WERI-Rb-1 (cell line): ENCODE results near the gene PLCD1.

Experiments used
- DNase-seq: peaks from one replicate; pipeline ENCODE4 v3.0.0-alpha.2; 2020
- H3K27ac ChIP-seq: fragments of 250-450 bp; sonication (Bioruptor Pico); 2 replicates; pipeline ENCODE4 v1.5.1; 2020; ENCODE audit warnings: mild to moderate bottlenecking, moderate library complexity
- H3K27me3 ChIP-seq: fragments of 250-450 bp; sonication (Bioruptor Pico); 2 replicates; pipeline ENCODE4 v1.5.1; 2021; ENCODE audit warnings: mild to moderate bottlenecking, low read depth, moderate library complexity; ENCODE audit not compliant: insufficient read depth, severe bottlenecking
- H3K36me3 ChIP-seq: fragments of 250-450 bp; sonication (Bioruptor Pico); 2 replicates; pipeline ENCODE4 v1.5.1; 2020; ENCODE audit warnings: mild to moderate bottlenecking, moderate library complexity
- H3K4me3 ChIP-seq: 2 replicates; pipeline ENCODE4 v1.5.1; 2011; ENCODE audit warnings: low read depth, mild to moderate bottlenecking, control low read depth, low read length
- H3K9me3 ChIP-seq: fragments of 250-450 bp; sonication (Bioruptor Pico); 2 replicates; pipeline ENCODE4 v1.5.1; 2021; ENCODE audit warnings: mild to moderate bottlenecking, moderate library complexity; ENCODE audit not compliant: severe bottlenecking
- TF ChIP-seq, protein P1 (sequence below): IDR thresholded peaks from 2 replicates; pipeline ENCODE4 v1.5.1; 2011; ENCODE audit warnings: low read depth, mild to moderate bottlenecking, control low read depth, inconsistent platforms, low read length

PLCD1 gene

DNA sequence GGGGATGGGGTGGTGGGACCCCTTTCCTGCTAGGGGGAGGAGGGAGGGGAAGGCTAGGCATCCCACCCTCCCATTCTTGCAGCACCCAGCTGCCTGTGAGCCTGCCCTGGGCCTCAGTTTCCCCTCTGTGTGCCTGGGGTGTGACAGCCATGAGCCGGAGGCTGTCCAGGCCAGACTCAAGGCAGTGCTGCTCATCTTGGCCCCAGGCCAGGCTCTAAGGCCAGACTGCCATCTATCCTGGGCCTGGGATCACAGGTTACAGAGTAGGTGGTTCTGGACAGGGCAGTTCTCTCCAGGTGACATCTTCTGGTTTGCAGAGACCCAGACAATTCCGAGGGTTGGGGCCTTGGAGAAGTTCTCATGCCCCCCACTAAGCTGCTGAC lies 42.1 kb downstream of the PLCD1 start:
- Histone ChIP-seq H3K4me3 (no peak overlapping the region), H3K9me3 (no peaks in the 10 kb centered on the region), H3K27ac (no peak overlapping the region), H3K36me3 (no peaks in the 10 kb centered on the region), H3K27me3 (no peaks in the 10 kb centered on the region)
- TF ChIP-seq, protein P1, sequence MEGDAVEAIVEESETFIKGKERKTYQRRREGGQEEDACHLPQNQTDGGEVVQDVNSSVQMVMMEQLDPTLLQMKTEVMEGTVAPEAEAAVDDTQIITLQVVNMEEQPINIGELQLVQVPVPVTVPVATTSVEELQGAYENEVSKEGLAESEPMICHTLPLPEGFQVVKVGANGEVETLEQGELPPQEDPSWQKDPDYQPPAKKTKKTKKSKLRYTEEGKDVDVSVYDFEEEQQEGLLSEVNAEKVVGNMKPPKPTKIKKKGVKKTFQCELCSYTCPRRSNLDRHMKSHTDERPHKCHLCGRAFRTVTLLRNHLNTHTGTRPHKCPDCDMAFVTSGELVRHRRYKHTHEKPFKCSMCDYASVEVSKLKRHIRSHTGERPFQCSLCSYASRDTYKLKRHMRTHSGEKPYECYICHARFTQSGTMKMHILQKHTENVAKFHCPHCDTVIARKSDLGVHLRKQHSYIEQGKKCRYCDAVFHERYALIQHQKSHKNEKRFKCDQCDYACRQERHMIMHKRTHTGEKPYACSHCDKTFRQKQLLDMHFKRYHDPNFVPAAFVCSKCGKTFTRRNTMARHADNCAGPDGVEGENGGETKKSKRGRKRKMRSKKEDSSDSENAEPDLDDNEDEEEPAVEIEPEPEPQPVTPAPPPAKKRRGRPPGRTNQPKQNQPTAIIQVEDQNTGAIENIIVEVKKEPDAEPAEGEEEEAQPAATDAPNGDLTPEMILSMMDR: no peak
- DNase-seq: no peak

DNA sequence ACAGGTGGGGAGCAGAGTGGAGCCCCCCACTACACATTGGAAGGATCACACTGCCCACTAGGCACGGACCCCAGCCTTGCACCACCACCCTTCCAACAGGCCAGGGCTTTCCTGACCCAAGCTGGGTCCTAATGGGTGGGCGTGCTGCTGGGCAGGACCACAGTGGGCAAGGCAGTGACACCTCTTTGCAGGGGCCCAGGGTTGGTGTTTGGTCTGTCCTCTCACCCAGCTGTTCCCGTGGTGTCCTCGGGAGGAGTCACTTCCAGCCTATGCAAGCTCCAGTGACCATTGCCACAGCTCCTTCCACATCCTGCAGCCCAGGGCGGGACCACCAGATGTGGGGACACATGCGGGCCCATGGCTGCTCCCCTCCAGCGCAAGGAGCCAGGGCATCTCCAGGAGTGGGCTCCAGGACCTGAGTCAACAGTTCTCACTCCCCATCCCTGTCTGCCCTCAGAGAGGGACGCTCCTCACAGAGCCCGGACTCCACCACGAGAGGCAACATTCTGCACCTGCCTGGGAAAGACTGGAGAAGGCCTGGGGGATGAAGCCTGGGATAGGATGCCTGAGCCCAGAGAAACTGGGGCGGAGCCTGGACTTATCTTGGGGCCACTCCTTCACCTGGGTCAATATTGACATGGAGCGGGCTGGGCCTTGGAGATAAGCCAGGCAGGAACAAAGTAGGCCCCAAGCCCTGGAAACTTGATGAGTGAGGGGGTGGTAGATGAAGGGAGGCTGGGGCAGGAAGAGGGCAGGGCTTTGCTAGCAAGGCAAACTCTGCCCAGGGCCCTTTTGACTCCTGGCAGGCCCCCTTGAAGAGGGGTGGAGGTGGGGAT lies 42.7 kb downstream of the PLCD1 start:
- Histone ChIP-seq H3K27ac (no peak overlapping the region), H3K27me3 (no peaks in the 10 kb centered on the region), H3K9me3 (no peaks in the 10 kb centered on the region), H3K4me3 (no peak overlapping the region), H3K36me3 (no peaks in the 10 kb centered on the region)
- no peak for DNase-seq
- TF ChIP-seq, protein P1: no peak

GRCh38 chr3:37985637-37986320 lies 43.7 kb downstream of the PLCD1 start:
- no peak overlapping the region for H3K27ac ChIP-seq
- no peaks in the 10 kb centered on the region for H3K36me3 ChIP-seq
- H3K27me3 ChIP-seq: no peaks in the 10 kb centered on the region
- no peak for DNase-seq
- no peak overlapping the region for H3K4me3 ChIP-seq
- TF ChIP-seq, protein P1: peak; percentile 15; the same call in 1 of the 2 replicates
- no peaks in the 10 kb centered on the region for H3K9me3 ChIP-seq

DNA sequence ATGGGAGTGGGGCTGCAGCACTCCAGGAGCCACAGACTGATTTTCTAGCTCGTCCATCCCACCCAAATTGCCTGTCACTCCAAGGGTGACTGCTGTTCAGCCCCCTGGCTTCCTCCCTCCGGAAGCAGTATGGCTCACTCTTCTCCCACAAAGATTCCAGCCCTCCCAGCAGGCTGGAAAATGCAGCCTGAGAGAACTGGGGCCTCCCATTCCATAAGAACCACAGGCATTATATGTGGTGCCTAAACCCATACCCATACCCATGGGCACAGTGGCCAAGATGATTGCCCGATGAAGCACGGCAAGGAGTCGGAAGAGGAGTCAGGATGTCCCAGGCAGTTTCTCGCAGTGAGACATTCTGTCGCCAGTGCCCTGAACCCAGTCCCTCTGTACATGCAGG lies 44.8 kb downstream of the PLCD1 start:
- Histone ChIP-seq H3K4me3 (no peak overlapping the region), H3K9me3 (no peaks in the 10 kb centered on the region), H3K36me3 (no peaks in the 10 kb centered on the region), H3K27ac (no peak overlapping the region), H3K27me3 (no peaks in the 10 kb centered on the region)
- DNase-seq: no peak
- TF ChIP-seq, protein P1: no peak

DNA sequence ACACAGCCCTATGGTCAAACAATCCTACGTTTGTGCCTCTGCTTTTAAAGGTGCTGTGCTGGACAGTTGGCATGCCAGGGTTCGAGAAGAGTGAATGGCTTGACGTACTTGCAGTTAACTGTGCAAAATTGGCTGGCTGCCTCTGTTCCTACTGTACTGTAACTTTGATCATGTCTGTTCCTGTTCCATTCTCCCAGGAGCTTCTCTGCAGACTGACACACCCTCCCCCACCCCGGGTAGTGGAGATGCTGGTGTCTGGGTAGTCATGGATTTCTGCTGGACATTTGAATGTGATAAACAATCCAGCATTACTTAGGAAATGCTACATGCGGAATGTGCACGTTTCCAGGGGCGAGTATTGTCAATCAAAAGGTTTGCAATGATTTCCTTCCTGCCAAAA lies 45.4 kb downstream of the PLCD1 start:
- H3K9me3 ChIP-seq: no peaks in the 10 kb centered on the region
- no peaks in the 10 kb centered on the region for H3K27me3 ChIP-seq
- DNase-seq: no peak
- no peak overlapping the region for H3K27ac ChIP-seq
- TF ChIP-seq, protein P1: no peak
- H3K4me3 ChIP-seq: no peak overlapping the region
- no peaks in the 10 kb centered on the region for H3K36me3 ChIP-seq
